ENCODE data around the gene TSR3. TPM values are rescaled to one million over a fixed set of nuclear protein-coding genes. Genes with fewer than 3 reads are reported as not detected.
A peak's percentile ranks its signal among the peaks of the same experiment; 100 is the strongest.

Gene TSR3
- total and polyA plus RNA-seq, 2 of the 13 experiments (the other 11 are each of a cell fraction or from before 2014, with no cell fraction given), result 24.2 to 51.0 TPM

GRCh38 chr16:1379304-1380076 lies 27.8 kb upstream of the TSR3 start (continued):
- TF ChIP-seq, protein P1, sequence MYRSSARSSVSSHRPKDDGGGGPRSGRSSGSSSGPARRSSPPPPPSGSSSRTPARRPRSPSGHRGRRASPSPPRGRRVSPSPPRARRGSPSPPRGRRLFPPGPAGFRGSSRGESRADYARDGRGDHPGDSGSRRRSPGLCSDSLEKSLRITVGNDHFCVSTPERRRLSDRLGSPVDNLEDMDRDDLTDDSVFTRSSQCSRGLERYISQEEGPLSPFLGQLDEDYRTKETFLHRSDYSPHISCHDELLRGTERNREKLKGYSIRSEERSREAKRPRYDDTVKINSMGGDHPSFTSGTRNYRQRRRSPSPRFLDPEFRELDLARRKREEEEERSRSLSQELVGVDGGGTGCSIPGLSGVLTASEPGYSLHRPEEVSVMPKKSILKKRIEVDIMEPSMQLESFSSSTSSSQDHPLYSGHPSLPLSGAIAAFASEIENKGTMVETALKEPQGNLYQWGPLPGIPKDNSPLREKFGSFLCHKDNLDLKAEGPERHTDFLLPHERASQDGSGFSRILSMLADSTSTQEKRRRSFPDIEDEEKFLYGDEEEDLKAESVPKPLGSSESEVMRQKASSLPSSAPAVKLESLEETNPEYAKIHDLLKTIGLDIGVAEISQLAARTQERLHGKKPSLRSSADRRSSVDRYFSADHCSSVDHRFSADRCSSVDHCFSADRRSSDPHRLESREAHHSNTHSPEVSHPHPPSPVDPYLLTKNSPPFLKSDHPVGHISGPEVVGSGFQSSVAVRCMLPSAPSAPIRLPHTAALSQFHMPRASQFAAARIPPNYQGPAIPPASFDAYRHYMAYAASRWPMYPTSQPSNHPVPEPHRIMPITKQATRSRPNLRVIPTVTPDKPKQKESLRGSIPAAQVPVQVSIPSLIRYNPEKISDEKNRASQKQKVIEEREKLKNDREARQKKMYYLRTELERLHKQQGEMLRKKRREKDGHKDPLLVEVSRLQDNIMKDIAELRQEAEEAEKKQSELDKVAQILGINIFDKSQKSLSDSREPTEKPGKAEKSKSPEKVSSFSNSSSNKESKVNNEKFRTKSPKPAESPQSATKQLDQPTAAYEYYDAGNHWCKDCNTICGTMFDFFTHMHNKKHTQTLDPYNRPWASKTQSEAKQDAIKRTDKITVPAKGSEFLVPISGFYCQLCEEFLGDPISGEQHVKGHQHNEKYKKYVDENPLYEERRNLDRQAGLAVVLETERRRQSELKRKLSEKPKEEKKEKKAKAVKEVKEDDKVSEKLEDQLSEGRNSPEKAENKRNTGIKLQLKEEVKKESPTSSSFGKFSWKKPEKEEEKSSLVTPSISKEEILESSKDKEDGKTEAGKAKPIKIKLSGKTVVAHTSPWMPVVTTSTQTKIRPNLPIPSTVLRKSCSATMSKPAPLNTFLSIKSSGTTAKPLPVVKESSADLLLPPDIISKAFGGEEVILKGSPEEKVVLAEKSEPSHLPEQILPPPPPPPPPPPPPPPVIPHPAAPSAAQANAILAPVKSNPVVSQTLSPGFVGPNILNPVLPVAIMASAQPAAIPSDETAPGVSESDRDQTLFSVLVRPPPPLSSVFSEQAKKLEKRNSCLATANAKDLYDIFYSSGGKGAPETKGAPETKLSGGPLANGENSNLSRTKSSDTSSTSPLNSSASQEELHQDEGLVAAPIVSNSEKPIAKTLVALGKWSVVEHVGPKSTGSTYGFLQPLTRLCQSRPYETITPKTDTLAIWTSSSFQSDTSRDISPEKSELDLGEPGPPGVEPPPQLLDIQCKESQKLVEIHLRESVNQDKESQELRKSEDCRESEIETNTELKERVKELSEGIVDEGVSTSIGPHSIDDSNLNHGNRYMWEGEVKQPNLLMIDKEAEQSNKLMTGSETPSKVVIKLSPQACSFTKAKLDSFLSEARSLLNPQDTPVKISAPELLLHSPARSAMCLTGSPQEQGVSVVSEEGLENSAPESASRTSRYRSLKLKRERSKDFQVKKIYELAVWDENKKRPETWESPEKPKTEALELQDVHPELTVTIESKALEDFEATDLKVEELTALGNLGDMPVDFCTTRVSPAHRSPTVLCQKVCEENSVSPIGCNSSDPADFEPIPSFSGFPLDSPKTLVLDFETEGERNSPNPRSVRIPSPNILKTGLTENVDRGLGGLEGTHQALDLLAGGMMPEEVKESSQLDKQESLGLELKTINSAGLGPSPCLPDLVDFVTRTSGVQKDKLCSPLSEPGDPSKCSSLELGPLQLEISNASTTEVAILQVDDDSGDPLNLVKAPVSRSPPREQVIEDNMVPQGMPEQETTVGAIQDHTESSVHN (CRISPR knock-in tag; IDR thresholded peaks at IDR 0.05), result no peak
- TF ChIP-seq ZNF724P (CRISPR knock-in tag; IDR thresholded peaks at IDR 0.05; ENCODE audit: borderline replicate concordance), result 0 out of 2 replicates have a peak, but pooled peaks have one; percentile 62
- TF ChIP-seq REPIN1 (CRISPR knock-in tag; IDR thresholded peaks at IDR 0.05; ENCODE audit: borderline replicate concordance, low read depth), result peak; percentile 61; the same call in 1 of the 2 replicates
- peak; percentile 42; the same call in 1 of the 2 replicates for TF ChIP-seq TBX2 (CRISPR knock-in tag; IDR thresholded peaks at IDR 0.05; ENCODE audit: borderline replicate concordance)
- TF ChIP-seq ZFP91 (CRISPR knock-in tag; IDR thresholded peaks at IDR 0.05; ENCODE audit: borderline replicate concordance), result peak; percentile 69; the same call in 1 of the 2 replicates
- 0 out of 2 replicates have a peak, but pooled peaks have one; percentile 26 for TF ChIP-seq POLR2AphosphoS5 (IDR thresholded peaks at IDR 0.05; ENCODE audit: low read depth, low read length)
- no peak for TF ChIP-seq JUND (CRISPR knock-in tag; IDR thresholded peaks at IDR 0.05)
- peak; percentile 38; the same call in 1 of the 2 replicates for TF ChIP-seq ZNF768 (CRISPR knock-in tag; IDR thresholded peaks at IDR 0.05)
- TF ChIP-seq ZNF468 (CRISPR knock-in tag; IDR thresholded peaks at IDR 0.05), result 0 out of 2 replicates have a peak, but pooled peaks have one; percentile 40
- TF ChIP-seq MXD4 (CRISPR knock-in tag; IDR thresholded peaks at IDR 0.05), result peak; percentile 67; the same call in 1 of the 2 replicates
- TF ChIP-seq GABPB1 (CRISPR knock-in tag; IDR thresholded peaks at IDR 0.05), result peak; percentile 42; the same call in 1 of the 2 replicates
- 0 out of 2 replicates have a peak, but pooled peaks have one; percentile 32 for TF ChIP-seq ZNF766 (CRISPR knock-in tag; IDR thresholded peaks at IDR 0.05; ENCODE audit: borderline replicate concordance)
- peak; percentile 89; the same call in 1 of the 3 replicates for TF ChIP-seq MXI1 (IDR thresholded peaks at IDR 0.05; ENCODE audit: borderline replicate concordance, low read depth, low read length)
- 0 out of 2 replicates have a peak, but pooled peaks have one; percentile 22 for TF ChIP-seq ZNF121 (CRISPR knock-in tag; IDR thresholded peaks at IDR 0.05)
- TF ChIP-seq ZNF274 (CRISPR knock-in tag; IDR thresholded peaks at IDR 0.05), result no peak
- TF ChIP-seq, protein P2, sequence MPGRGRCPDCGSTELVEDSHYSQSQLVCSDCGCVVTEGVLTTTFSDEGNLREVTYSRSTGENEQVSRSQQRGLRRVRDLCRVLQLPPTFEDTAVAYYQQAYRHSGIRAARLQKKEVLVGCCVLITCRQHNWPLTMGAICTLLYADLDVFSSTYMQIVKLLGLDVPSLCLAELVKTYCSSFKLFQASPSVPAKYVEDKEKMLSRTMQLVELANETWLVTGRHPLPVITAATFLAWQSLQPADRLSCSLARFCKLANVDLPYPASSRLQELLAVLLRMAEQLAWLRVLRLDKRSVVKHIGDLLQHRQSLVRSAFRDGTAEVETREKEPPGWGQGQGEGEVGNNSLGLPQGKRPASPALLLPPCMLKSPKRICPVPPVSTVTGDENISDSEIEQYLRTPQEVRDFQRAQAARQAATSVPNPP (CRISPR knock-in tag; IDR thresholded peaks at IDR 0.05), result 0 out of 2 replicates have a peak, but pooled peaks have one; percentile 32
- TF ChIP-seq ZNF20 (CRISPR knock-in tag; IDR thresholded peaks at IDR 0.05), result no peak
- 0 out of 2 replicates have a peak, but pooled peaks have one; percentile 15 for TF ChIP-seq SP4 (CRISPR knock-in tag; IDR thresholded peaks at IDR 0.05)
